Measurements from ENCODE around the gene ING2.

ING2 gene

DNA sequence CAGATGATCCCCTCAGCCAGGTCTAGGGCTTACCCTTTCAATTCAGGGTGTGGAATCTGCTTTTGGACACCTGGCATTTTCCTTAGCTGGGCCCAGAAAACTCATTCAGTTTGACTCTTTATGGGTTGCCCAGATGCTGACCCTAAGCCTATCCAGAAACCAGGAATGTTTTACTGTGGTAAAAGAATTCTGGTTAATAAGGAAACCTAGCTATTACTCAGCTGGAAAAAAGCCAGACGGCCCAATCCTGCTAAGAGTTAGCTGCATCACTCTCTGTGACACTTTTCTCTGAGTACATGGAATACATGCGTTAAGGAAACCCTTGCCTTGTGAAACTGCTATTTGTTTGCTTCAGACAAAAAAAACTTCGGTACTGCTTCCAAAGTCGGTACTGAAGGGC is 28.0 kb downstream of the ING2 start:
- Histone ChIP-seq H3K27me3 (ENCODE audit: control insufficient read depth, insufficient read depth, low read length) (no peaks in the 10 kb centered on the region), H3K9ac (ENCODE audit: low read depth, low read length) (no peak overlapping the region), H3K4me1 (ENCODE audit: control insufficient read depth, insufficient read depth, low read length) (peaks cover 1% of the 10 kb centered on the region), H3K9me3 (ENCODE audit: control insufficient read depth, insufficient read depth, low read length) (no peaks in the 10 kb centered on the region), H3K4me3 (ENCODE audit: low read depth, low read length) (no peak overlapping the region), H3K36me3 (ENCODE audit: control insufficient read depth, insufficient read depth, low read length) (no peaks in the 10 kb centered on the region)

DNA sequence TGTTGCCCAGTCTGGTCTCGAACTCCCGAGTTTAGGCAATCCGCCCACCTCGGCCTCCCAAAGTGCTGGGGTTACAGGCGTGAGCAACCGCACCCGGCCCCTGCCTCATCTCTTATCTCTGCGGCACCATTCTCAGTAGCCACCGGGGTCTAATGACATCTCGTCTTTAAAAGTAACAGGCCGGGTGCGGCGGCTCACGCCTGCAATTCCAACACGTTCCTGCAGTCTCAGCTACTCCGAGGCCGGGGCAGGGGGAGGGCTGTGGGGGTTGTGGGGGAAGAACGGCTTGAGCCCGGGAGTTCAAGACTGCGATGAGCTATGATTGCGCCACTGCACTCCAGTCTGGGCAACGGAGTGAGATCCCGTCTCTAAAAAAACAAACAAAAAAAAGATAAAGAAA is 28.8 kb downstream of the ING2 start:
- no peaks in the 10 kb centered on the region for H3K36me3 ChIP-seq (ENCODE audit: control insufficient read depth, insufficient read depth, low read length)
- H3K27me3 ChIP-seq (ENCODE audit: control insufficient read depth, insufficient read depth, low read length) = no peaks in the 10 kb centered on the region
- no peaks in the 10 kb centered on the region for H3K9me3 ChIP-seq (ENCODE audit: control insufficient read depth, insufficient read depth, low read length)
- peaks cover 3% of the 10 kb centered on the region for H3K4me1 ChIP-seq (ENCODE audit: control insufficient read depth, insufficient read depth, low read length)
- H3K4me3 ChIP-seq (ENCODE audit: low read depth, low read length) = no peak overlapping the region
- no peak overlapping the region for H3K9ac ChIP-seq (ENCODE audit: low read depth, low read length)

- no peaks in the 10 kb centered on the region for H3K9me3 ChIP-seq (ENCODE audit: control insufficient read depth, insufficient read depth, low read length)
- no peaks in the 10 kb centered on the region for H3K27me3 ChIP-seq (ENCODE audit: control insufficient read depth, insufficient read depth, low read length)
- H3K36me3 ChIP-seq (ENCODE audit: control insufficient read depth, insufficient read depth, low read length) = no peaks in the 10 kb centered on the region
- H3K9ac ChIP-seq (ENCODE audit: low read depth, low read length) = no peak overlapping the region
- peaks cover 13% of the 10 kb centered on the region for H3K4me1 ChIP-seq (ENCODE audit: control insufficient read depth, insufficient read depth, low read length)
- H3K4me3 ChIP-seq (ENCODE audit: low read depth, low read length) = no peak overlapping the region
Measured at GRCh38 chr4:183540410-183541009, 35.7 kb downstream of the ING2 start.

GRCh38 chr4:183541010-183541751 is 36.3 kb downstream of the ING2 start:
- no peaks in the 10 kb centered on the region for H3K9me3 ChIP-seq (ENCODE audit: control insufficient read depth, insufficient read depth, low read length)
- no peaks in the 10 kb centered on the region for H3K27me3 ChIP-seq (ENCODE audit: control insufficient read depth, insufficient read depth, low read length)
- H3K4me3 ChIP-seq (ENCODE audit: low read depth, low read length) = no peak overlapping the region
- H3K9ac ChIP-seq (ENCODE audit: low read depth, low read length) = no peak overlapping the region
- H3K4me1 ChIP-seq (ENCODE audit: control insufficient read depth, insufficient read depth, low read length) = peaks cover 13% of the 10 kb centered on the region
- H3K36me3 ChIP-seq (ENCODE audit: control insufficient read depth, insufficient read depth, low read length) = no peaks in the 10 kb centered on the region

GRCh38 chr4:183541752-183542040 is 36.8 kb downstream of the ING2 start:
- Histone ChIP-seq H3K36me3 (ENCODE audit: control insufficient read depth, insufficient read depth, low read length) (no peaks in the 10 kb centered on the region), H3K9me3 (ENCODE audit: control insufficient read depth, insufficient read depth, low read length) (no peaks in the 10 kb centered on the region), H3K4me1 (ENCODE audit: control insufficient read depth, insufficient read depth, low read length) (peaks cover 13% of the 10 kb centered on the region), H3K27me3 (ENCODE audit: control insufficient read depth, insufficient read depth, low read length) (no peaks in the 10 kb centered on the region), H3K4me3 (ENCODE audit: low read depth, low read length) (no peak overlapping the region), H3K9ac (ENCODE audit: low read depth, low read length) (no peak overlapping the region)

DNA sequence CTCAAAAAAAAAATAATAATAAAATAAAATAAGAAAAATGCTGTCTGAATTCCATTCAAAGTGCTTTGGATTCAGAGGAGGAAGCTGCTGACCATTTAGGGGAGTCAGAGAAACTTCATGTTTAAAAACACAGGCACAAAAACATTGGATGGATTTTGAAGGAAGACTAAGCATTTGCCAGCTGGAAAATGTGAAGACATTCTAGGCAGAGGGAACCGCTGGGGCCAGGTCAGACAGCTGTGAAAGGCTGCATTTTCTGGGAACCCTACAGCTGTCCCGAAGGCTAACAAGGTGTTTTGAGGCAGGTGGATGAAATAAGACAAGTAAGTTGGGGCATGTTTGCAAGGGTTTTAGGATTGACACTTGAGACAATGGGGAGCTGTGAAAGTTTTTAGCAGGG is 38.6 kb downstream of the ING2 start:
- Histone ChIP-seq H3K36me3 (ENCODE audit: control insufficient read depth, insufficient read depth, low read length) (no peaks in the 10 kb centered on the region), H3K4me3 (ENCODE audit: low read depth, low read length) (no peak overlapping the region), H3K27me3 (ENCODE audit: control insufficient read depth, insufficient read depth, low read length) (no peaks in the 10 kb centered on the region), H3K9ac (ENCODE audit: low read depth, low read length) (no peak overlapping the region), H3K9me3 (ENCODE audit: control insufficient read depth, insufficient read depth, low read length) (no peaks in the 10 kb centered on the region), H3K4me1 (ENCODE audit: control insufficient read depth, insufficient read depth, low read length) (peaks cover 10% of the 10 kb centered on the region)

DNA sequence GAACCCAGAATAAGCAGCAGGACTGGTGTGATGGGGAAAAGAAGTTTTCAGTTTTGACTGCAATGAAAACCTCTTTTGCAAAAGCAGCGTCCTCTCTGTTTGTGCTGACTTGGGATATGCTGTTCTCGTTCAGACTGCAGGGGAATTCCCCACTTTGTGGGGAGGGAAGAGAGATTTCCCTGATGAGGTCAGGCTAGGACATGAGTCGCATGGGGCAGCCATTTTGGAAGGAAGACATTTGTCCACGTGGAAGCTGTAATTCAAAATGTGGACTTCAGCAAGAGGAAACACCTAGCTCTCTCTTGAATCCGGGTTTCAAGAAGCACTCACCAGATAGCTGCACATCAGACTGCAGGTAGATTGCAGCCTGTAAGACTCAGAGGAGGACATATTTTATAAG is 39.3 kb downstream of the ING2 start:
- H3K27me3 ChIP-seq (ENCODE audit: control insufficient read depth, insufficient read depth, low read length) = no peaks in the 10 kb centered on the region
- no peak overlapping the region for H3K4me3 ChIP-seq (ENCODE audit: low read depth, low read length)
- H3K9me3 ChIP-seq (ENCODE audit: control insufficient read depth, insufficient read depth, low read length) = no peaks in the 10 kb centered on the region
- peaks cover 10% of the 10 kb centered on the region for H3K4me1 ChIP-seq (ENCODE audit: control insufficient read depth, insufficient read depth, low read length)
- H3K9ac ChIP-seq (ENCODE audit: low read depth, low read length) = no peak overlapping the region
- no peaks in the 10 kb centered on the region for H3K36me3 ChIP-seq (ENCODE audit: control insufficient read depth, insufficient read depth, low read length)

- peaks cover 2% of the 10 kb centered on the region for H3K4me1 ChIP-seq (ENCODE audit: control insufficient read depth, insufficient read depth, low read length)
- no peaks in the 10 kb centered on the region for H3K27me3 ChIP-seq (ENCODE audit: control insufficient read depth, insufficient read depth, low read length)
- no peak overlapping the region for H3K4me3 ChIP-seq (ENCODE audit: low read depth, low read length)
- no peaks in the 10 kb centered on the region for H3K9me3 ChIP-seq (ENCODE audit: control insufficient read depth, insufficient read depth, low read length)
- no peak overlapping the region for H3K9ac ChIP-seq (ENCODE audit: low read depth, low read length)
- no peaks in the 10 kb centered on the region for H3K36me3 ChIP-seq (ENCODE audit: control insufficient read depth, insufficient read depth, low read length)
Measured at GRCh38 chr4:183546376-183546775, 41.5 kb downstream of the ING2 start.

DNA sequence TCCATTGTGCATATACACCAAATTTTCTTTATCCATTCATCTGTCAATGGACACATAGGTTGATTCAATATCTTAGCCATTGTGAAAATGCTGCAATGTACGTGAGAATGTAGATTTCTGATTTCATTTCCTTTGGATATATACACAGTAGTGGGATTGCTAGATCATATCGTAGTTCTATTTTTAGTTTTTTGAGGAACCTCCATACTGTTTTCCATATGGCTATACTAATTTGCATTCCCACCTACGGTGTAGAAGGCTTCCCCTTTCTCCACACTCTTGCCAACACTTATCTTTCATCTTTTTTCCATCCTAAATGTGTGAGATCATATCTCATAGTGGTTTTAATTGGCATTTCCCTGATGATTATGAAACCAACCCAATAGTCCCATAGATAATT is 43.4 kb downstream of the ING2 start:
- Histone ChIP-seq H3K36me3 (ENCODE audit: control insufficient read depth, insufficient read depth, low read length) (no peaks in the 10 kb centered on the region), H3K9ac (ENCODE audit: low read depth, low read length) (no peak overlapping the region), H3K4me1 (ENCODE audit: control insufficient read depth, insufficient read depth, low read length) (no peaks in the 10 kb centered on the region), H3K27me3 (ENCODE audit: control insufficient read depth, insufficient read depth, low read length) (no peaks in the 10 kb centered on the region), H3K9me3 (ENCODE audit: control insufficient read depth, insufficient read depth, low read length) (no peaks in the 10 kb centered on the region), H3K4me3 (ENCODE audit: low read depth, low read length) (no peak overlapping the region)

DNA sequence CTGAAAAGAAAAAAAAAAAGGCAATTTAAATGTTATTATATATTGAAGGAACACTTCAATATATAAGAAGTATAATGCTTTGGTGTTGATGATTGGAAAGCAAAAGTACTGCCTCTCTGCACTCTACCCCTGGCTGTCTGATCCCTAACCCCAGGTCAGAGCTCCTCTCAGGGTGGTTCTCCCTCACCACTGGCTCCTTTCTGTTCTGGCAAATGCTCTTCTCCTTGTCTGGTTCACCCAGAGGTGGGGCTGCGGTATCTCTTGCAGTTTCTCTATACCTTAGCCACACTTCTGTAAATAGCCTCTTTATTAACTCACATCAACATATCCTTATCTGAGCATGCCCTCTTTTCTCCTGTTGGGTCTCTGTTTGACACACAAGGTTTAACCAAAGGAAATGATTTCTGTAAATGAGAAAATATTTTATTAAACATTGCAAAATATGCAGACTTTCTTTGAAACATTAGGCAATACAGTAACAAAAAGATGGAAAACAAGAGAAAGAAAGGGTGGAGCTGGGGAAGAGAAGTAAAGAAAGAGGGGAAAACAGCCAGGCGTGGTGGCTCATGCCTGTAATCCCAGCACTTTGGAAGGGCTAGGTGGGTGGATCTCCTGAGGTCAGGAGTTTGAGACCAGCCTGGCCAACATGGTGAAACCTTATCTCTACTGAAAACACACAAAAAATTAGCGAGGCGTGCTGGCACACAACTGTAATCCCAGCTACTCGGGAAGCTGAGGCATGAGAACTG is 45.7 kb downstream of the ING2 start:
- Histone ChIP-seq H3K9ac (ENCODE audit: low read depth, low read length) (no peak overlapping the region), H3K36me3 (ENCODE audit: control insufficient read depth, insufficient read depth, low read length) (no peaks in the 10 kb centered on the region), H3K4me3 (ENCODE audit: low read depth, low read length) (no peak overlapping the region), H3K27me3 (ENCODE audit: control insufficient read depth, insufficient read depth, low read length) (no peaks in the 10 kb centered on the region), H3K4me1 (ENCODE audit: control insufficient read depth, insufficient read depth, low read length) (no peaks in the 10 kb centered on the region), H3K9me3 (ENCODE audit: control insufficient read depth, insufficient read depth, low read length) (no peaks in the 10 kb centered on the region)

DNA sequence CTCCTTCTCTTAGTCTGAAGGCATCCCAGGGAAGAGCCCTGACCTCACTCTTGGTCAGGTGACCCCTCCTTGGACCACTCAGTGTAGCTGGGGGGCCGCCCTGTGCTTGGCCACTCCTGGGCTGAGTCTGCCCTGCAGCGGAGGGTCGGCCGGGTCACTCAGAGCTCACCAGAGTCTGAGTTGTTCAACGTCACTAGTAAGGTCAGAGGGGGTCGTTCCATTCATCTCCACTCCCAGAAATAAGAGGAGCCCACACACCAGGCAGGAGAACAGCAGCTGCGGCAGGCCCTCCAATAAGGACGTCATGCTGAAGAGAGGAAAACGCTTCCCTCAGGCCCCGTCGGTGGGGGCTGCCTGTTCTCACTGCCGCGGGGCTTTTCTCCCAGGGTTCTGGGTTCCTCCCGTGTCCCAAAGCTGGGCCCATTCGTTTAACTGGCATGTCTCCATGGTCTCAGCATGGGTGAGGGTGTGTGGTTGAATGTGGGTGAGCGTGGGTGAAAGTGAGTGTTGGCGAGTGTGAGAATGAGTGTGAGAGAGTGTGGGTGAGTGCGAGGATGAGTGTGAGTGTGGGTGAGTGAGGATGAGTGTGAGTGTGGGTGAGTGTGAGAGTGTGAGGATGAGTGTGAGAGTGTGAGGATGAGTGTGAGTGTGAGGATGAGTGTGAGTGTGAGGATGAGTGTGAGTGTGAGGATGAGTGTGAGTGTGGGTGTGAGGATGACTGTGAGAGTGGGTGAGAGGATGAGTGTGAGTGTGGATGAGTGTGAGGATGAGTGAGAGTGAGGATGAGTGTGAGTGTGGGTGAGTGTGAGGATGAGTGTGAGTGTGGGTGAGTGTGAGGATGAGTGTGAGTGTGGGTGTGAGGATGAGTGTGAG is 47.7 kb downstream of the ING2 start:
- Histone ChIP-seq H3K9me3 (ENCODE audit: control insufficient read depth, insufficient read depth, low read length) (no peaks in the 10 kb centered on the region), H3K4me3 (ENCODE audit: low read depth, low read length) (no peak overlapping the region), H3K27me3 (ENCODE audit: control insufficient read depth, insufficient read depth, low read length) (no peaks in the 10 kb centered on the region), H3K9ac (ENCODE audit: low read depth, low read length) (no peak overlapping the region), H3K4me1 (ENCODE audit: control insufficient read depth, insufficient read depth, low read length) (no peaks in the 10 kb centered on the region), H3K36me3 (ENCODE audit: control insufficient read depth, insufficient read depth, low read length) (no peaks in the 10 kb centered on the region)

Data from iPS-15b (cell line).